ENCODE measurements around the gene RBM39. TPM values are rescaled to one million over a fixed set of nuclear protein-coding genes. Genes with fewer than 3 reads are reported as not detected.
A peak's percentile ranks its signal among the peaks of the same experiment; 100 is the strongest.
"Not testable (repeated sequence)": the region's sequence is repeated elsewhere in the genome, so short reads cannot be mapped to it uniquely, and the experiment has no call there.

The RBM39 gene
- total RNA-seq, 2 experiments from 2014 or later, result 317 to 321 TPM

- no peak for TF ChIP-seq CTCF (IDR thresholded peaks at IDR 0.05)
- no peaks in the 10 kb centered on the region for H3K27me3 Mint-ChIP-seq
- peak overlapping the region; percentile 39 for H3K27ac Mint-ChIP-seq
- no peaks in the 10 kb centered on the region for H3K9me3 Mint-ChIP-seq
- intact Hi-C loops (cut with micrococcal nuclease), result no loop called here
- ChIA-PET POLR2A (interaction anchor here (0.6 to 36.9 kb wide), 4 partner anchors 1 to 112 kb away, joined by 3 to 1214 read pairs (median 608); partner anchors contain the start of genes NFS1, PHF20, RBM39 and ROMO1), CTCF (no interaction called here)
- ATAC-seq, result no peak
- H3K36me3 Mint-ChIP-seq (ENCODE audit: low read depth), result peaks cover 66% of the 10 kb centered on the region
- no peak for DNase-seq
- H3K4me3 Mint-ChIP-seq, result no peak overlapping the region
- H3K4me1 Mint-ChIP-seq (ENCODE audit: low read depth), result peaks cover 56% of the 10 kb centered on the region
Measured at GRCh38 chr20:35716330-35716729, 25.7 kb downstream of the RBM39 start.

GRCh38 chr20:35715652-35716051, 26.4 kb downstream of the RBM39 start:
- no peak for DNase-seq
- H3K4me3 Mint-ChIP-seq, result no peak overlapping the region
- intact Hi-C loops (cut with micrococcal nuclease), result no loop called here
- H3K36me3 Mint-ChIP-seq (ENCODE audit: low read depth), result peaks cover 69% of the 10 kb centered on the region
- peaks cover 61% of the 10 kb centered on the region for H3K4me1 Mint-ChIP-seq (ENCODE audit: low read depth)
- H3K27me3 Mint-ChIP-seq, result no peaks in the 10 kb centered on the region
- ChIA-PET CTCF (interaction anchor here (1.8 kb wide), 1 partner anchor 15 kb away, joined by 6 read pairs; no protein-coding TSS in a partner anchor), POLR2A (interaction anchor here (0.6 to 36.9 kb wide), 4 partner anchors 0 to 113 kb away, joined by 3 to 1214 read pairs (median 608); partner anchors contain the start of genes NFS1, RBM39 and ROMO1)
- H3K27ac Mint-ChIP-seq, result peak overlapping the region; percentile 79
- no peaks in the 10 kb centered on the region for H3K9me3 Mint-ChIP-seq
- TF ChIP-seq CTCF (IDR thresholded peaks at IDR 0.05), result no peak
- ATAC-seq, result no peak

GRCh38 chr20:35714127-35714526, 27.9 kb downstream of the RBM39 start:
- ATAC-seq, result no peak
- Mint-ChIP-seq H3K4me1 (ENCODE audit: low read depth) (peaks cover 64% of the 10 kb centered on the region), H3K4me3 (no peak overlapping the region), H3K27ac (peak overlapping the region; percentile 7), H3K27me3 (no peaks in the 10 kb centered on the region), H3K36me3 (ENCODE audit: low read depth) (peaks cover 73% of the 10 kb centered on the region), H3K9me3 (no peaks in the 10 kb centered on the region)
- POLR2A ChIA-PET, result interaction anchor here (0.8 to 36.9 kb wide), 3 partner anchors 2 to 45 kb away, joined by 3 to 1214 read pairs (median 1214); partner anchors contain the start of genes NFS1, RBM39 and ROMO1
- no peak for DNase-seq
- TF ChIP-seq CTCF (IDR thresholded peaks at IDR 0.05), result no peak
- intact Hi-C loops (cut with micrococcal nuclease), result no loop called here
- CTCF ChIA-PET, result interaction anchor here (1.3 to 1.8 kb wide), 2 partner anchors 10 to 17 kb away, joined by 3 to 6 read pairs; no protein-coding TSS in a partner anchor

- intact Hi-C loops (cut with micrococcal nuclease); H3K27me3 Mint-ChIP-seq; ATAC-seq; H3K9me3 Mint-ChIP-seq; DNase-seq: not testable (repeated sequence)
- POLR2A ChIA-PET, result interaction anchor here (0.7 to 36.9 kb wide), 3 partner anchors 3 to 44 kb away, joined by 4 to 1214 read pairs (median 1214); partner anchors contain the start of genes NFS1, RBM39 and ROMO1
- Mint-ChIP-seq H3K27ac (peak overlapping the region; percentile 64), H3K36me3 (ENCODE audit: low read depth) (peaks cover 73% of the 10 kb centered on the region), H3K4me3 (peak overlapping the region; percentile 17), H3K4me1 (ENCODE audit: low read depth) (peaks cover 66% of the 10 kb centered on the region)
- CTCF ChIA-PET, result interaction anchor here (1.0 to 1.3 kb wide), 2 partner anchors 11 to 18 kb away, joined by 3 read pairs; no protein-coding TSS in a partner anchor
Measured at GRCh38 chr20:35713120-35713519, 28.9 kb downstream of the RBM39 start.

GRCh38 chr20:35711588-35712209, 30.4 kb downstream of the RBM39 start:
- Mint-ChIP-seq H3K27me3 (no peaks in the 10 kb centered on the region), H3K36me3 (ENCODE audit: low read depth) (peaks cover 73% of the 10 kb centered on the region), H3K4me1 (ENCODE audit: low read depth) (peaks cover 63% of the 10 kb centered on the region), H3K9me3 (no peaks in the 10 kb centered on the region), H3K4me3 (peak overlapping the region; percentile 44), H3K27ac (peak overlapping the region; percentile 90)
- no peak for TF ChIP-seq CTCF (IDR thresholded peaks at IDR 0.05)
- ATAC-seq (peak; percentile 76), DNase-seq (no peak)
- ChIA-PET CTCF (interaction anchor here (1.2 to 1.8 kb wide), 4 partner anchors 8 to 110 kb away, joined by 3 to 6 read pairs (median 5); partner anchors contain the start of gene RBM39), POLR2A (interaction anchor here (1.2 to 36.9 kb wide), 4 partner anchors 4 to 131 kb away, joined by 3 to 1214 read pairs (median 612); partner anchors contain the start of genes CPNE1, NFS1, RBM12 and RBM39)
- intact Hi-C loops (cut with micrococcal nuclease), result no loop called here

Measured in activated CD8-positive, alpha-beta T cell treated with anti-CD3 and anti-CD28 coated beads for 36 hours (primary cell).